GM12878 (cell line): ENCODE data around the gene OR6N1. TPM values are rescaled to one million over a fixed set of nuclear protein-coding genes. Genes with fewer than 3 reads are reported as not detected.

Source experiments
- ATAC-seq: fragments of 200-7000 bp; cut with Tn5 transposase; 3 replicates; pipeline ENCODE4 v1.9.1; 2020; ENCODE audit warnings: mild to moderate bottlenecking, moderate library complexity
- BruUV-seq: library from RNA; stranded (reverse); fragments of 400-500 nt; replicated peaks from 2 replicates; lab custom pipeline; 2021; lab: Mats Ljungman, UMichigan
- CTCF ChIA-PET: fragments of 300-600 bp; sonication (Branson Sonifier 250); formaldehyde crosslinking; extraction: SDS; loops from one replicate; lab custom pipeline; 2021; ENCODE audit warnings: inconsistent platforms; lab: Yijun Ruan, JAX
- POLR2A ChIA-PET: fragments of 350-600 bp; formaldehyde crosslinking; extraction: SDS; loops from one replicate; lab custom pipeline; 2021; ENCODE audit warnings: inconsistent platforms; lab: Charles Lee
- RAD21 ChIA-PET: fragments of 300-600 bp; sonication (Branson Sonifier 250); formaldehyde crosslinking; loops from one replicate; lab custom pipeline; 2023; ENCODE audit warnings: antibody characterized with exemption; ENCODE audit not compliant: unreplicated experiment; lab: Charles Lee
- SMC1A ChIA-PET: fragments of 300-600 bp; sonication (Branson Sonifier 250); formaldehyde crosslinking; loops from one replicate; lab custom pipeline; 2023; ENCODE audit not compliant: unreplicated experiment, uncharacterized antibody; lab: Charles Lee
- DNase-seq: peaks from one replicate; pipeline ENCODE4 v3.0.0-alpha.2; 2011; ENCODE audit warnings: low read depth, low spot score
- FAIRE-seq: peaks from 3 replicates; lab custom pipeline; 2011; peaks lifted over from hg19 to GRCh38; lab: Jason Lieb, UNC
- H2AFZ ChIP-seq: 2 replicates; pipeline ENCODE4 v1.6.0; 2011; ENCODE audit warnings: low read depth, low read length, control low read depth; ENCODE audit not compliant: control insufficient read depth
- H3K27ac ChIP-seq: 2 replicates; pipeline ENCODE4 v1.5.1; 2011; ENCODE audit warnings: control low read depth; ENCODE audit not compliant: control insufficient read depth, insufficient read depth
- H3K27me3 ChIP-seq, 2 experiments: replicated peaks in 1 of 2; 2 replicates each; pipeline versions ENCODE4 v1.6.0 to v1.6.1; 2011; ENCODE audit warnings: low read length in 1 of 2; ENCODE audit not compliant: control insufficient read depth in 2 of 2, insufficient read depth in 2 of 2
- H3K36me3 ChIP-seq, 2 experiments: 2 replicates each; pipeline ENCODE4 v1.5.1; 2011; ENCODE audit warnings: low read length in 1 of 2; ENCODE audit not compliant: control insufficient read depth in 2 of 2, insufficient read depth in 2 of 2
- H3K4me1 ChIP-seq: 2 replicates; pipeline ENCODE4 v1.6.1; 2011; ENCODE audit warnings: mild to moderate bottlenecking, low read length, moderate library complexity, mixed read lengths; ENCODE audit not compliant: control insufficient read depth, insufficient read depth
- H3K4me2 ChIP-seq: 2 replicates; pipeline ENCODE4 v1.6.0; 2011; ENCODE audit warnings: control low read depth; ENCODE audit not compliant: control insufficient read depth, insufficient read depth
- H3K4me3 ChIP-seq: fragments of 200-600 bp; sonication (generic); 2 replicates; pipeline ENCODE4 v1.5.1; 2016
- H3K79me2 ChIP-seq: 2 replicates; pipeline ENCODE4 v1.6.0; 2011; ENCODE audit warnings: low read length; ENCODE audit not compliant: control insufficient read depth, insufficient read depth
- H3K9ac ChIP-seq: 2 replicates; pipeline ENCODE4 v1.8.0; 2011; ENCODE audit warnings: low read length, control low read depth, mixed read lengths; ENCODE audit not compliant: control insufficient read depth, insufficient read depth
- H3K9me3 ChIP-seq: replicated peaks from 3 replicates; pipeline ENCODE4 v1.5.1; 2011; ENCODE audit warnings: mild to moderate bottlenecking, low read length; ENCODE audit not compliant: control insufficient read depth, insufficient read depth
- H4K20me1 ChIP-seq: 2 replicates; pipeline ENCODE4 v1.6.0; 2011; ENCODE audit not compliant: control insufficient read depth, insufficient read depth
- DPF2 ChIP-seq: fragments of 450-650 bp; IDR thresholded peaks from 2 replicates; pipeline ENCODE4 v1.6.1; 2017; ENCODE audit warnings: mild to moderate bottlenecking
- HDGF ChIP-seq: fragments of 450-650 bp; IDR thresholded peaks from 2 replicates; pipeline ENCODE4 v1.6.1; 2016; ENCODE audit warnings: antibody characterized with exemption
- KLF5 ChIP-seq: fragments of 450-650 bp; IDR thresholded peaks from 2 replicates; pipeline ENCODE4 v1.6.1; 2014; ENCODE audit warnings: mild to moderate bottlenecking; ENCODE audit not compliant: partially characterized antibody
- RAD21 ChIP-seq: IDR thresholded peaks from 2 replicates; pipeline ENCODE4 v1.6.1; 2011; ENCODE audit warnings: mild to moderate bottlenecking, low read depth, low read length, moderate library complexity; ENCODE audit not compliant: insufficient read depth
- RAD51 ChIP-seq: fragments of 450-650 bp; IDR thresholded peaks from 2 replicates; pipeline ENCODE4 v1.6.1; 2016; ENCODE audit warnings: moderate library complexity, mild to moderate bottlenecking, inconsistent platforms
- RB1 ChIP-seq: fragments of 450-650 bp; formaldehyde crosslinking; IDR thresholded peaks from 2 replicates; pipeline ENCODE4 v1.6.1; 2017; ENCODE audit warnings: mild to moderate bottlenecking, borderline replicate concordance
- RFX5 ChIP-seq: IDR thresholded peaks from 2 replicates; pipeline ENCODE4 v1.6.1; 2011; ENCODE audit warnings: low read depth, low read length, improper control_type of control experiment
- SIN3A ChIP-seq: IDR thresholded peaks from 2 replicates; pipeline ENCODE4 v1.6.1; 2012; ENCODE audit warnings: low read depth, low read length, improper control_type of control experiment
- SMAD1 ChIP-seq: fragments of 450-650 bp; IDR thresholded peaks from 2 replicates; pipeline ENCODE4 v1.6.1; 2018; ENCODE audit warnings: mild to moderate bottlenecking, low read depth; ENCODE audit not compliant: partially characterized antibody
- SMAD5 ChIP-seq: IDR thresholded peaks from 2 replicates; pipeline ENCODE4 v1.6.1; 2016; ENCODE audit warnings: antibody characterized with exemption, low read depth
- SUZ12 ChIP-seq: fragments of 200-600 bp; sonication (generic); IDR thresholded peaks from one replicate; pipeline ENCODE4 v1.6.1; 2018; ENCODE audit warnings: antibody characterized with exemption, mild to moderate bottlenecking; ENCODE audit not compliant: unreplicated experiment
- YBX1 ChIP-seq: fragments of 450-650 bp; IDR thresholded peaks from 2 replicates; pipeline ENCODE4 v1.6.1; 2016; ENCODE audit warnings: antibody characterized with exemption
- ZSCAN29 ChIP-seq: fragments of 450-650 bp; IDR thresholded peaks from 2 replicates; pipeline ENCODE4 v1.6.1; 2017; ENCODE audit warnings: mild to moderate bottlenecking, moderate library complexity
- WGBS: methylation state at CpG from one replicate; pipeline ENCODE4 v1.1.6; 2016; ENCODE audit warnings: low lambda C conversion rate; ENCODE audit not compliant: insufficient replicate concordance, insufficient coverage; ENCODE audit errors: missing lambda C conversion rate; 5-methylcytosine and 5-hydroxymethylcytosine counted together
- in situ Hi-C: fragments of 300-500 bp; cut with MboI; formaldehyde crosslinking; loops from 9 replicates; pipeline ENCODE4 v1.14.3; 2018; ENCODE audit warnings: mixed read lengths
- intact Hi-C: fragments of 100-400 bp; cut with micrococcal nuclease; formaldehyde crosslinking; loops from one replicate; pipeline ENCODE4 v1.14.2; 2022; ENCODE audit not compliant: unreplicated experiment
- polyA plus RNA-seq, 11 experiments: library from polyadenylated mRNA; depleted of rRNA in 4 of 11; unstranded in 6 of 11; stranded (reverse) in 5 of 11; fragments of >200 nt; fragmentation: Nextera tagmentation in 4 of 11; fragmentation: Illumina TruSeq in 1 of 11; extraction: Ambion mirVana in 4 of 11; extraction: Trizol in 1 of 11; gene quantifications; 1 replicate in 1 of 11; 2 replicates in 10 of 11; pipeline versions ENCODE4 v1.2.1 to v1.2.3, GENCODE V29; 2011 to 2016; ENCODE audit warnings: inconsistent platforms in 2 of 11, missing spikeins in 2 of 11, low read depth in 1 of 11
- total RNA-seq, 4 experiments: library from RNA; depleted of rRNA in 3 of 4; stranded (reverse); fragments of >200 nt in 3 of 4; fragmentation: Illumina TruSeq in 1 of 4; extraction: Trizol in 1 of 4; gene quantifications; 2 replicates each; pipeline versions ENCODE4 v1.2.1 to v1.2.3, GENCODE V29; 2013 to 2021
- TF ChIP-seq, protein P1 (sequence below): fragments of 450-650 bp; formaldehyde crosslinking; IDR thresholded peaks from 2 replicates; pipeline ENCODE4 v1.4.0; 2022; ENCODE audit warnings: mild to moderate bottlenecking, moderate library complexity
- TF ChIP-seq, protein P2 (sequence below): IDR thresholded peaks from 2 replicates; pipeline ENCODE4 v1.6.1; 2011; ENCODE audit warnings: low read depth, low read length, improper control_type of control experiment, borderline replicate concordance

The OR6N1 gene
- total and polyA plus RNA-seq, 10 of the 15 experiments (the other 5 are each of a cell fraction or from before 2014, with no cell fraction given), result not detected

DNA sequence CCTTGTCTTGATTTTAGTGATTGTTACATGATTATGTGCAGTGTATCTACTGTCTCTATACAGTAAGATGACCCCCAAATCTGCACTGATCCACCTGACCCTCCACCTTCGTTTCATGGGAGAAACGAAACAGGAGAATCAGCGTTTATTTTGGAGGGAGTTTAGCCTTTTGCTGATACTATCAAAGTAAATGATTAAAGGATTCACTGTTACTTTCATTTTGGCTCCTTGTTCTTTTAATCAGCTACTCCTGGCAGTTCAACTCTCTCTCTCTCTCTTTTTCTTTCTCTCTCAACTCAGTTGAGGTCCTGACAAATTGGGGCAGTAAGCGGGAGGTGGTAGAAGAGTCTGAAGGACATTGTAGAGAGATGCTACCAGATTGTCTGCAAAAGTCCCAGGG lies 41.5 kb downstream of the OR6N1 start:
- no peaks in the 10 kb centered on the region for H3K27me3 ChIP-seq
- ChIA-PET RAD21 (no interaction called here), CTCF (no interaction called here)

DNA sequence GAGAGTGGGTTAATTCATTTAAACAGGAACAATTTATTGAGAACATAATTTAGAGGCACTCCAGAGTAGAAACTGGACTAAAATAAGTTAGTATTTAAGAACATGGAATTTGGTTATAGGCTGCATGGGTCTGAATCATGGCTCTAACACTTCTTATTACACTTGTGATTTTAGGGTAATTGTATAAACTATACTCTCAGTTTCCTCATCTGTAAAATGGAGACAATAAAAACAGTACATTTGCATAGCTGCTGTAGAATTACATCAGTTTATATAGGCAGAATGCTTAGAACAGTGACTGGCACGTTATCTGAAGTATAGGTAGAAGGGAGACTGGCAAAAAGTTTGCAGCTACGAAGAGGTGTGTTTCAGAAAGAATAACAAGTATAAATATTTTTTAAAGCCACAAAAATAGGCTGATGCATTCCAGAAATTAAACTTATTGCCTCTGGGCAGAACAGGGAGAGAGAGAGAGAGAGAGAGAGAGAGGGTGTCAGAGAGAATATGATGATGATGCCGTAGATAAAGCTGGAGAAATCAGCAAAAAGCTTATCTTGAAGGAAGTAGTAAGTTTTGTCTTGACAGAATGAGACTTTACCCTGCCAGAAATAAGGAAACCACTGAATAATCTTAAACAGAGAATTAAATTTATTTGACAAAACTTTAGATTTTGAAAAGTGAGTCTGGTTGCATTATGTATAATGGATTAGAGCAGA lies 43.3 kb downstream of the OR6N1 start:
- no peaks in the 10 kb centered on the region for H3K79me2 ChIP-seq
- H3K4me3 ChIP-seq, result no peak overlapping the region
- H3K27me3 ChIP-seq, result no peaks in the 10 kb centered on the region
- H3K9me3 ChIP-seq, result no peaks in the 10 kb centered on the region
- in situ Hi-C loops (no loop called here), intact Hi-C loops (no loop called here)
- BruUV-seq, result no TSS peak
- no peak overlapping the region for H2AFZ ChIP-seq
- WGBS, result 50% methylated on average over 3 of the region's 3 CpGs
- H3K4me2 ChIP-seq, result no peak overlapping the region
- H4K20me1 ChIP-seq, result no peaks in the 10 kb centered on the region
- ChIA-PET CTCF (no interaction called here), POLR2A (no interaction called here), SMC1A (interaction anchor here (1.2 kb wide), 1 partner anchor 269 kb away, joined by 8 read pairs; no protein-coding TSS in a partner anchor), RAD21 (no interaction called here)
- ATAC-seq (no peak), DNase-seq (no peak), FAIRE-seq (no peak)
- H3K4me1 ChIP-seq, result no peaks in the 10 kb centered on the region
- H3K27ac ChIP-seq, result no peak overlapping the region
- H3K36me3 ChIP-seq, result no peaks in the 10 kb centered on the region
- H3K9ac ChIP-seq, result no peak overlapping the region
- TF ChIP-seq SMAD1, result no peak
- no peak for TF ChIP-seq SUZ12
- TF ChIP-seq DPF2, result no peak
- TF ChIP-seq YBX1, result no peak
- TF ChIP-seq KLF5, result no peak
- no peak for TF ChIP-seq RAD21
- no peak for TF ChIP-seq SMAD5
- no peak for TF ChIP-seq ZSCAN29
- TF ChIP-seq, protein P1, sequence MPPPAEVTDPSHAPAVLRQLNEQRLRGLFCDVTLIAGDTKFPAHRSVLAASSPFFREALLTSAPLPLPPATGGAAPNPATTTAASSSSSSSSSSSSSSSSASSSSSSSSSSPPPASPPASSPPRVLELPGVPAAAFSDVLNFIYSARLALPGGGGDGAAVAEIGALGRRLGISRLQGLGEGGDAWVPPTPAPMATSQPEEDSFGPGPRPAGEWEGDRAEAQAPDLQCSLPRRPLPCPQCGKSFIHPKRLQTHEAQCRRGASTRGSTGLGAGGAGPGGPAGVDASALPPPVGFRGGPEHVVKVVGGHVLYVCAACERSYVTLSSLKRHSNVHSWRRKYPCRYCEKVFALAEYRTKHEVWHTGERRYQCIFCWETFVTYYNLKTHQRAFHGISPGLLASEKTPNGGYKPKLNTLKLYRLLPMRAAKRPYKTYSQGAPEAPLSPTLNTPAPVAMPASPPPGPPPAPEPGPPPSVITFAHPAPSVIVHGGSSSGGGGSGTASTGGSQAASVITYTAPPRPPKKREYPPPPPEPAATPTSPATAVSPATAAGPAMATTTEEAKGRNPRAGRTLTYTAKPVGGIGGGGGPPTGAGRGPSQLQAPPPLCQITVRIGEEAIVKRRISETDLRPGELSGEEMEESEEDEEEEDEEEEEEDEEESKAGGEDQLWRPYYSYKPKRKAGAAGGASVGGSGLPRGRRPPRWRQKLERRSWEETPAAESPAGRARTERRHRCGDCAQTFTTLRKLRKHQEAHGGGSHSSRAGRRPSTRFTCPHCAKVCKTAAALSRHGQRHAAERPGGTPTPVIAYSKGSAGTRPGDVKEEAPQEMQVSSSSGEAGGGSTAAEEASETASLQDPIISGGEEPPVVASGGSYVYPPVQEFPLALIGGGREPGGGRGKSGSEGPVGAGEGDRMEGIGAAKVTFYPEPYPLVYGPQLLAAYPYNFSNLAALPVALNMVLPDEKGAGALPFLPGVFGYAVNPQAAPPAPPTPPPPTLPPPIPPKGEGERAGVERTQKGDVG (CRISPR knock-in tag), result no peak
- TF ChIP-seq, protein P2, sequence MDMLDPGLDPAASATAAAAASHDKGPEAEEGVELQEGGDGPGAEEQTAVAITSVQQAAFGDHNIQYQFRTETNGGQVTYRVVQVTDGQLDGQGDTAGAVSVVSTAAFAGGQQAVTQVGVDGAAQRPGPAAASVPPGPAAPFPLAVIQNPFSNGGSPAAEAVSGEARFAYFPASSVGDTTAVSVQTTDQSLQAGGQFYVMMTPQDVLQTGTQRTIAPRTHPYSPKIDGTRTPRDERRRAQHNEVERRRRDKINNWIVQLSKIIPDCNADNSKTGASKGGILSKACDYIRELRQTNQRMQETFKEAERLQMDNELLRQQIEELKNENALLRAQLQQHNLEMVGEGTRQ, result no peak
- no peak for TF ChIP-seq RFX5

More for the DNA sequence above, 41.5 kb downstream of the OR6N1 start:
- Histone ChIP-seq H3K79me2 (no peaks in the 10 kb centered on the region), H3K4me2 (no peak overlapping the region), H3K9me3 (no peaks in the 10 kb centered on the region), H3K4me3 (no peak overlapping the region), H3K36me3 (no peaks in the 10 kb centered on the region), H3K4me1 (no peaks in the 10 kb centered on the region), H4K20me1 (no peaks in the 10 kb centered on the region), H2AFZ (no peak overlapping the region), H3K9ac (no peak overlapping the region), H3K27ac (no peak overlapping the region)
- TF ChIP-seq RFX5 (no peak), SIN3A (no peak), HDGF (no peak), RB1 (no peak), RAD51 (no peak)
- DNase-seq, result no peak
- no peak for FAIRE-seq
- intact Hi-C loops (no loop called here), in situ Hi-C loops (no loop called here)
- SMC1A ChIA-PET, result interaction anchor here (0.6 to 1.7 kb wide), 2 partner anchors 12 to 138 kb away, joined by 4 to 5 read pairs; no protein-coding TSS in a partner anchor
- WGBS, result 58% methylated on average over 4 of the region's 4 CpGs
- POLR2A ChIA-PET, result no interaction called here
- no TSS peak for BruUV-seq
- no peak for ATAC-seq
